GM12878 (cell line): Measurements from ENCODE around the gene EXOC3L4.

Source experiments
- CBX5 ChIP-seq: sonication (generic); IDR thresholded peaks from 2 replicates; pipeline ENCODE4 v1.6.1; 2016; ENCODE audit warnings: low read depth, moderate library complexity, mild to moderate bottlenecking, inconsistent platforms
- GATAD2B ChIP-seq: fragments of 450-650 bp; conservative IDR thresholded peaks from 2 replicates; pipeline ENCODE4 v1.6.1; 2017; ENCODE audit warnings: low read depth, mild to moderate bottlenecking, moderate library complexity
- POLR2AphosphoS5 ChIP-seq: IDR thresholded peaks from 2 replicates; pipeline ENCODE4 v1.6.1; 2011; ENCODE audit warnings: mild to moderate bottlenecking, low read length, inconsistent platforms
- SMAD1 ChIP-seq: fragments of 450-650 bp; IDR thresholded peaks from 2 replicates; pipeline ENCODE4 v1.6.1; 2018; ENCODE audit warnings: mild to moderate bottlenecking, low read depth; ENCODE audit not compliant: partially characterized antibody
- SREBF2 ChIP-seq: IDR thresholded peaks from 2 replicates; pipeline ENCODE4 v1.6.1; 2012; ENCODE audit warnings: mild to moderate bottlenecking, low read length
- TCF7 ChIP-seq: IDR thresholded peaks from 2 replicates; pipeline ENCODE4 v1.6.1; 2014; ENCODE audit warnings: antibody characterized with exemption, borderline replicate concordance
- ZNF217 ChIP-seq: fragments of 450-650 bp; IDR thresholded peaks from 2 replicates; pipeline ENCODE4 v1.6.1; 2017; ENCODE audit warnings: antibody characterized with exemption, mild to moderate bottlenecking
- TF ChIP-seq, protein P1 (sequence below): IDR thresholded peaks from 2 replicates; pipeline ENCODE4 v1.6.1; 2011; ENCODE audit warnings: low read depth, low read length, improper control_type of control experiment, borderline replicate concordance
- TF ChIP-seq, protein P2 (sequence below): fragments of 450-650 bp; IDR thresholded peaks from 2 replicates; pipeline ENCODE4 v1.6.1; 2016; ENCODE audit warnings: mild to moderate bottlenecking
- TF ChIP-seq, protein P3 (sequence below): IDR thresholded peaks from 2 replicates; pipeline ENCODE4 v1.6.1; 2012; ENCODE audit warnings: low read length, inconsistent platforms
- TF ChIP-seq, protein P4 (sequence below): IDR thresholded peaks from 2 replicates; pipeline ENCODE4 v1.6.1; 2011; ENCODE audit warnings: mild to moderate bottlenecking, low read depth, low read length, moderate library complexity; ENCODE audit not compliant: insufficient replicate concordance
- TF ChIP-seq, protein P5 (sequence below), 3 experiments: IDR thresholded peaks in 2 of 3; conservative IDR thresholded peaks in 1 of 3; 2 replicates each; pipeline ENCODE4 v1.5.1; 2011; ENCODE audit warnings: low read depth in 3 of 3, low read length in 3 of 3, mild to moderate bottlenecking in 3 of 3, control low read depth in 2 of 3, moderate library complexity in 2 of 3, inconsistent platforms in 1 of 3, mixed read lengths in 1 of 3; ENCODE audit not compliant: control insufficient read depth in 2 of 3, insufficient read depth in 1 of 3; ENCODE audit errors: extremely low read depth in 1 of 3
- TF ChIP-seq, protein P6 (sequence below): fragments of 150-350 bp; IDR thresholded peaks from 2 replicates; pipeline ENCODE4 v1.6.1; 2016; ENCODE audit warnings: low read depth, low read length

DNA sequence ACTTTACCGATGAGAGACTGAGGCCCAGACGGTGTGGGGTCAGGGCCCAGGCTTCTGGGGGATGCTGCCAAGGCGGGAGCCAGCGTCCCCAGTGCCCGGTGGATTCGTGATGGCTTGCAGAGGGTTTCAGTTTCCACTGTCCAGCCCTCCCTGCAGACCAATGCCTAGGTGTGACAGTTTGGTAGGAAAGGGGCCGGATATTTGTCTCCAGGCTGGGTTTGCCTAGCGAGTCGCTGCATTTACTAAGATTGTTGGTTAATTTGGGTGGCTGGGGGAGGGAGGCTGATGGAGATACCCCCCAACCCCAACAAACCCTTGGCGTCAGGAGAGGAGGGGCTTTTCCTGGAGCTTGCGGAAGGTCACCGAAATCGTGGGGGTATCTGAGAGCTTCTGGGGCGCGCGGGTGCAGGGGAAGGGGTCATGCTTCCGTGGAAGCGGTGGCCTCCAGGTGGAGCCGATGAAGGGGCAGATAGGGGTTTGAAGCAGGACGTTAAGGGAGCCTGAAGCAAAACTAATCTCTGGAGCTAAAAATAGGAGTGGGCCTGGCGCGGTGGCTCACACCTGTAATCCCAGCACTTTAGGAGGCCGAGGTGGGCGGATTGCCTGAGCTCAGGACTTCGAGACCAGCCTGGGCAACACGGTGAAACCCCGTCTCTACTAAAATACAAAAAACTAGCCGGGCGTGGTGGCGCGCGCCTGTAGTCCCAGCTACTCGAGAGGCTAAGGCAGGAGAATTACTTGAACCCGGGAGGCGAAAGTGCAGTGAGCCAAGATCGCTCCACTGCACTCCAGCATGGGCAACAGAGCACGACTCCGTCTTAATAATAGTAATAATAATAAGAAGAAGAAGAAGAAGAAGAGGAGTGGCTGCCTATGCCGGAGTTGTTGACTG, 36.1 kb upstream of the EXOC3L4 start:
- TF ChIP-seq CBX5 (no peak), SREBF2 (no peak), ZNF217 (no peak), SMAD1 (no peak), GATAD2B (no peak), POLR2AphosphoS5 (no peak), TCF7 (no peak)
- TF ChIP-seq, protein P1, sequence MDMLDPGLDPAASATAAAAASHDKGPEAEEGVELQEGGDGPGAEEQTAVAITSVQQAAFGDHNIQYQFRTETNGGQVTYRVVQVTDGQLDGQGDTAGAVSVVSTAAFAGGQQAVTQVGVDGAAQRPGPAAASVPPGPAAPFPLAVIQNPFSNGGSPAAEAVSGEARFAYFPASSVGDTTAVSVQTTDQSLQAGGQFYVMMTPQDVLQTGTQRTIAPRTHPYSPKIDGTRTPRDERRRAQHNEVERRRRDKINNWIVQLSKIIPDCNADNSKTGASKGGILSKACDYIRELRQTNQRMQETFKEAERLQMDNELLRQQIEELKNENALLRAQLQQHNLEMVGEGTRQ: no peak
- TF ChIP-seq, protein P2, sequence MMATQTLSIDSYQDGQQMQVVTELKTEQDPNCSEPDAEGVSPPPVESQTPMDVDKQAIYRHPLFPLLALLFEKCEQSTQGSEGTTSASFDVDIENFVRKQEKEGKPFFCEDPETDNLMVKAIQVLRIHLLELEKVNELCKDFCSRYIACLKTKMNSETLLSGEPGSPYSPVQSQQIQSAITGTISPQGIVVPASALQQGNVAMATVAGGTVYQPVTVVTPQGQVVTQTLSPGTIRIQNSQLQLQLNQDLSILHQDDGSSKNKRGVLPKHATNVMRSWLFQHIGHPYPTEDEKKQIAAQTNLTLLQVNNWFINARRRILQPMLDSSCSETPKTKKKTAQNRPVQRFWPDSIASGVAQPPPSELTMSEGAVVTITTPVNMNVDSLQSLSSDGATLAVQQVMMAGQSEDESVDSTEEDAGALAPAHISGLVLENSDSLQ: no peak
- TF ChIP-seq, protein P3, sequence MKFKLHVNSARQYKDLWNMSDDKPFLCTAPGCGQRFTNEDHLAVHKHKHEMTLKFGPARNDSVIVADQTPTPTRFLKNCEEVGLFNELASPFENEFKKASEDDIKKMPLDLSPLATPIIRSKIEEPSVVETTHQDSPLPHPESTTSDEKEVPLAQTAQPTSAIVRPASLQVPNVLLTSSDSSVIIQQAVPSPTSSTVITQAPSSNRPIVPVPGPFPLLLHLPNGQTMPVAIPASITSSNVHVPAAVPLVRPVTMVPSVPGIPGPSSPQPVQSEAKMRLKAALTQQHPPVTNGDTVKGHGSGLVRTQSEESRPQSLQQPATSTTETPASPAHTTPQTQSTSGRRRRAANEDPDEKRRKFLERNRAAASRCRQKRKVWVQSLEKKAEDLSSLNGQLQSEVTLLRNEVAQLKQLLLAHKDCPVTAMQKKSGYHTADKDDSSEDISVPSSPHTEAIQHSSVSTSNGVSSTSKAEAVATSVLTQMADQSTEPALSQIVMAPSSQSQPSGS: no peak
- TF ChIP-seq, protein P4, sequence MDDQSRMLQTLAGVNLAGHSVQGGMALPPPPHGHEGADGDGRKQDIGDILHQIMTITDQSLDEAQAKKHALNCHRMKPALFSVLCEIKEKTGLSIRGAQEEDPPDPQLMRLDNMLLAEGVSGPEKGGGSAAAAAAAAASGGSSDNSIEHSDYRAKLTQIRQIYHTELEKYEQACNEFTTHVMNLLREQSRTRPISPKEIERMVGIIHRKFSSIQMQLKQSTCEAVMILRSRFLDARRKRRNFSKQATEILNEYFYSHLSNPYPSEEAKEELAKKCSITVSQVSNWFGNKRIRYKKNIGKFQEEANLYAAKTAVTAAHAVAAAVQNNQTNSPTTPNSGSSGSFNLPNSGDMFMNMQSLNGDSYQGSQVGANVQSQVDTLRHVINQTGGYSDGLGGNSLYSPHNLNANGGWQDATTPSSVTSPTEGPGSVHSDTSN: no peak
- TF ChIP-seq, protein P5, sequence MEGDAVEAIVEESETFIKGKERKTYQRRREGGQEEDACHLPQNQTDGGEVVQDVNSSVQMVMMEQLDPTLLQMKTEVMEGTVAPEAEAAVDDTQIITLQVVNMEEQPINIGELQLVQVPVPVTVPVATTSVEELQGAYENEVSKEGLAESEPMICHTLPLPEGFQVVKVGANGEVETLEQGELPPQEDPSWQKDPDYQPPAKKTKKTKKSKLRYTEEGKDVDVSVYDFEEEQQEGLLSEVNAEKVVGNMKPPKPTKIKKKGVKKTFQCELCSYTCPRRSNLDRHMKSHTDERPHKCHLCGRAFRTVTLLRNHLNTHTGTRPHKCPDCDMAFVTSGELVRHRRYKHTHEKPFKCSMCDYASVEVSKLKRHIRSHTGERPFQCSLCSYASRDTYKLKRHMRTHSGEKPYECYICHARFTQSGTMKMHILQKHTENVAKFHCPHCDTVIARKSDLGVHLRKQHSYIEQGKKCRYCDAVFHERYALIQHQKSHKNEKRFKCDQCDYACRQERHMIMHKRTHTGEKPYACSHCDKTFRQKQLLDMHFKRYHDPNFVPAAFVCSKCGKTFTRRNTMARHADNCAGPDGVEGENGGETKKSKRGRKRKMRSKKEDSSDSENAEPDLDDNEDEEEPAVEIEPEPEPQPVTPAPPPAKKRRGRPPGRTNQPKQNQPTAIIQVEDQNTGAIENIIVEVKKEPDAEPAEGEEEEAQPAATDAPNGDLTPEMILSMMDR (IDR thresholded peaks at IDR 0.05 in 2 of 3, conservative IDR thresholded peaks at IDR 0.05 in 1 of 3; ENCODE audit: control insufficient read depth in 2 of 3, extremely low read depth in 1 of 3, insufficient read depth in 1 of 3, low read depth in 3 of 3, low read length in 3 of 3): no peak
- TF ChIP-seq, protein P6, sequence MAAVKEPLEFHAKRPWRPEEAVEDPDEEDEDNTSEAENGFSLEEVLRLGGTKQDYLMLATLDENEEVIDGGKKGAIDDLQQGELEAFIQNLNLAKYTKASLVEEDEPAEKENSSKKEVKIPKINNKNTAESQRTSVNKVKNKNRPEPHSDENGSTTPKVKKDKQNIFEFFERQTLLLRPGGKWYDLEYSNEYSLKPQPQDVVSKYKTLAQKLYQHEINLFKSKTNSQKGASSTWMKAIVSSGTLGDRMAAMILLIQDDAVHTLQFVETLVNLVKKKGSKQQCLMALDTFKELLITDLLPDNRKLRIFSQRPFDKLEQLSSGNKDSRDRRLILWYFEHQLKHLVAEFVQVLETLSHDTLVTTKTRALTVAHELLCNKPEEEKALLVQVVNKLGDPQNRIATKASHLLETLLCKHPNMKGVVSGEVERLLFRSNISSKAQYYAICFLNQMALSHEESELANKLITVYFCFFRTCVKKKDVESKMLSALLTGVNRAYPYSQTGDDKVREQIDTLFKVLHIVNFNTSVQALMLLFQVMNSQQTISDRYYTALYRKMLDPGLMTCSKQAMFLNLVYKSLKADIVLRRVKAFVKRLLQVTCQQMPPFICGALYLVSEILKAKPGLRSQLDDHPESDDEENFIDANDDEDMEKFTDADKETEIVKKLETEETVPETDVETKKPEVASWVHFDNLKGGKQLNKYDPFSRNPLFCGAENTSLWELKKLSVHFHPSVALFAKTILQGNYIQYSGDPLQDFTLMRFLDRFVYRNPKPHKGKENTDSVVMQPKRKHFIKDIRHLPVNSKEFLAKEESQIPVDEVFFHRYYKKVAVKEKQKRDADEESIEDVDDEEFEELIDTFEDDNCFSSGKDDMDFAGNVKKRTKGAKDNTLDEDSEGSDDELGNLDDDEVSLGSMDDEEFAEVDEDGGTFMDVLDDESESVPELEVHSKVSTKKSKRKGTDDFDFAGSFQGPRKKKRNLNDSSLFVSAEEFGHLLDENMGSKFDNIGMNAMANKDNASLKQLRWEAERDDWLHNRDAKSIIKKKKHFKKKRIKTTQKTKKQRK: no peak
